Neuronal stem cell (in vitro differentiated cells): ENCODE measurements around the gene FILIP1L.
A peak's percentile ranks its signal among the peaks of the same experiment; 100 is the strongest.

ENCODE experiments used
- DNase-seq: peaks from one replicate; pipeline ENCODE4 v3.0.0-alpha.2; 2013; ENCODE audit warnings: low spot score
- H2AFZ ChIP-seq: one replicate; pipeline ENCODE4 v1.6.1; 2013; ENCODE audit warnings: mild to moderate bottlenecking, low read length, inconsistent platforms
- H2AK5ac ChIP-seq: 2 replicates; pipeline ENCODE4 v1.6.1; 2013; ENCODE audit warnings: low read depth, mild to moderate bottlenecking, inconsistent platforms, low read length, moderate library complexity, mixed read lengths
- H2BK120ac ChIP-seq: 2 replicates; pipeline ENCODE4 v1.6.1; 2013; ENCODE audit warnings: low read depth, mild to moderate bottlenecking, inconsistent platforms, low read length, moderate library complexity, mixed read lengths
- H2BK12ac ChIP-seq: one replicate; pipeline ENCODE4 v1.6.1; 2013; ENCODE audit warnings: low read length, inconsistent platforms
- H2BK15ac ChIP-seq: 2 replicates; pipeline ENCODE4 v1.6.1; 2013; ENCODE audit warnings: mild to moderate bottlenecking, low read length, inconsistent platforms, mixed read lengths
- H2BK5ac ChIP-seq: one replicate; pipeline ENCODE4 v1.6.1; 2013; ENCODE audit warnings: inconsistent platforms, mild to moderate bottlenecking, low read length, moderate library complexity
- H3K14ac ChIP-seq: one replicate; pipeline ENCODE4 v1.6.1; 2013; ENCODE audit warnings: low read length, inconsistent platforms
- H3K18ac ChIP-seq: 2 replicates; pipeline ENCODE4 v1.6.1; 2013; ENCODE audit warnings: low read length, inconsistent platforms
- H3K23ac ChIP-seq: 2 replicates; pipeline ENCODE4 v1.6.1; 2013; ENCODE audit warnings: low read depth, mild to moderate bottlenecking, mixed read lengths, low read length, inconsistent platforms; ENCODE audit not compliant: poor library complexity
- H3K27ac ChIP-seq: replicated peaks from 3 replicates; pipeline ENCODE4 v1.5.1; 2013; ENCODE audit warnings: low read length, inconsistent platforms
- H3K27me3 ChIP-seq, 3 experiments: 2 replicates each; pipeline ENCODE4 v1.6.1; 2013; ENCODE audit warnings: low read length in 3 of 3, mild to moderate bottlenecking in 2 of 3, inconsistent platforms in 1 of 3, low read depth in 1 of 3, mixed read lengths in 1 of 3, moderate library complexity in 1 of 3; ENCODE audit not compliant: control insufficient read depth in 3 of 3, insufficient read depth in 3 of 3
- H3K36me3 ChIP-seq, 2 donors: replicated peaks in 1 of 2; 2 replicates each; pipeline ENCODE4 v1.6.1; 2013; ENCODE audit warnings: low read length in 2 of 2; ENCODE audit not compliant: control insufficient read depth in 2 of 2, insufficient read depth in 2 of 2
- H3K4ac ChIP-seq: 2 replicates; pipeline ENCODE4 v1.6.1; 2013; ENCODE audit warnings: inconsistent platforms, mild to moderate bottlenecking, low read length, moderate library complexity
- H3K4me1 ChIP-seq, 2 donors: 1 replicate in 1 of 2; 2 replicates in 1 of 2; pipeline ENCODE4 v1.6.1; 2013; ENCODE audit warnings: low read length in 2 of 2, low read depth in 1 of 2; ENCODE audit not compliant: control insufficient read depth in 2 of 2, insufficient read depth in 1 of 2
- H3K4me2 ChIP-seq: one replicate; pipeline ENCODE4 v1.6.1; 2013; ENCODE audit warnings: mild to moderate bottlenecking, low read length, inconsistent platforms; ENCODE audit not compliant: insufficient read depth, poor library complexity, severe bottlenecking
- H3K4me3 ChIP-seq, 2 donors: 2 replicates each; pipeline ENCODE4 v1.5.1; 2013; ENCODE audit warnings: low read length in 2 of 2, mild to moderate bottlenecking in 2 of 2, inconsistent platforms in 1 of 2, moderate library complexity in 1 of 2
- H3K79me1 ChIP-seq: one replicate; pipeline ENCODE4 v1.6.1; 2013; ENCODE audit warnings: low read depth, mild to moderate bottlenecking, inconsistent platforms, low read length, moderate library complexity
- H3K9ac ChIP-seq: one replicate; pipeline ENCODE4 v1.6.1; 2013; ENCODE audit warnings: mild to moderate bottlenecking, low read depth, low read length, inconsistent platforms; ENCODE audit not compliant: poor library complexity
- H3K9me3 ChIP-seq, 2 donors: replicated peaks in 1 of 2; 2 replicates each; pipeline versions ENCODE3 to v1.6.1; 2013; ENCODE audit warnings: low read length in 2 of 2, mild to moderate bottlenecking in 2 of 2, inconsistent platforms in 1 of 2, low read depth in 1 of 2, mixed read lengths in 1 of 2, moderate library complexity in 1 of 2; ENCODE audit not compliant: control insufficient read depth in 2 of 2, insufficient read depth in 1 of 2
- H4K8ac ChIP-seq: one replicate; pipeline ENCODE4 v1.6.1; 2013; ENCODE audit warnings: low read depth, mild to moderate bottlenecking, inconsistent platforms, low read length, moderate library complexity
- H4K91ac ChIP-seq: one replicate; pipeline ENCODE4 v1.6.1; 2013; ENCODE audit warnings: low read length, low read depth, mild to moderate bottlenecking, inconsistent platforms; ENCODE audit not compliant: poor library complexity
- WGBS, 2 donors: extraction: QIAGEN DNeasy Blood & Tissue Kit; methylation state at CpG; one replicate each; pipeline ENCODE4 v1.1.7; 2013; ENCODE audit warnings: missing lambda C conversion rate in 2 of 2, mixed read lengths in 1 of 2; ENCODE audit not compliant: insufficient read length in 2 of 2, insufficient replicate concordance in 1 of 2; ENCODE audit errors: extremely low coverage in 2 of 2; 5-methylcytosine and 5-hydroxymethylcytosine counted together

FILIP1L gene

DNA sequence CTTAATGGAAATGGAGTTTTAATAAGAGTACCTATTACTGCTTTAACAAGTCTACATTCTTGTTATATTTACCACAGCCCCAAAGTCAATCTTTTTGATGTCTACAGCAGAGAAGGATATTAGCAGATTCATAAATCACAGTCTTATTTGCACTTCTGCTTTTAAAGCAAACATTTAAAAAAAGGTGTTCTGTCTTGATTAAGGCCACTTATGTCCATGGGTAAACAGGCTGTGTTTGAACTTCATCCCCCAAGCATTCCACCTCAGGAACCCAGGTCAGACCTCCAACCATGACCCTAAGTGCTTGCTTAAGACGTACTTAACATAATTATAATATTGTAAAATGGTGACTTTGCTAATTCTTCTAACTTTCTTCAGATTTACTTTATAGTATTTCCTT is 183.2 kb downstream of the FILIP1L start:
- H3K9ac ChIP-seq: no peak overlapping the region

DNA sequence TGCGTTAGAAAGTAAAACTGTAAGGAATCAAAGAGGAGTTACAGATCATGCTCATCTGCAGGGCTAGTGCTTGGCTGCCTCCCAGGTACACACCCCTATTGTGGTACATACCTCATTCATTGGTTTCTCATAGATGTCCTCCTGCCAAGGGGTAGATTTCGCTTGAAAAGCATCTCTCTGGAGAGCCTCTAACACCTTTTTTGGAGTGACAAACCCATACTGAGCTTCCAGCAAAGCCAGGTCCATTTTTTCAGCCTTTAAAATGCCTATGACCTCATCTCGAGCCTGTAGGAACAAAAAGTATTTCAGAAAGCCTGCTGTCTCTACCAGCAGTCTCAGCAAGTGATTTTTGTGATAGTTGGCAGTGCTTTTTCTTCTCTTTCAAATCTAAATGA is 184.6 kb downstream of the FILIP1L start:
- H3K4ac ChIP-seq: no peak overlapping the region
- H2AK5ac ChIP-seq: no peak overlapping the region
- H3K23ac ChIP-seq: no peak overlapping the region
- no peak overlapping the region for H4K8ac ChIP-seq
- H3K27ac ChIP-seq: no peak overlapping the region
- H3K27me3 ChIP-seq: no peaks in the 10 kb centered on the region
- no peak overlapping the region for H2BK12ac ChIP-seq
- DNase-seq: no peak
- no peak overlapping the region for H2BK5ac ChIP-seq
- H4K91ac ChIP-seq: no peak overlapping the region
- no peaks in the 10 kb centered on the region for H3K9me3 ChIP-seq
- WGBS, 2 donors: no CpG with 5 or more reads among the region's 3 CpGs
- no peak overlapping the region for H3K14ac ChIP-seq
- no peak overlapping the region for H2BK15ac ChIP-seq
- H3K4me2 ChIP-seq: no peak overlapping the region
- H3K79me1 ChIP-seq: peaks cover 2% of the 10 kb centered on the region
- no peak overlapping the region for H2BK120ac ChIP-seq
- peaks cover 19 to 22% of the 10 kb centered on the region in 2 donors for H3K4me1 ChIP-seq
- no peak overlapping the region for H3K4me3 ChIP-seq
- H3K18ac ChIP-seq: no peak overlapping the region
- no peak overlapping the region for H2AFZ ChIP-seq
- H3K36me3 ChIP-seq: no peaks in the 10 kb centered on the region
- no peak overlapping the region for H3K9ac ChIP-seq

More for the DNA sequence above, 183.2 kb downstream of the FILIP1L start:
- H3K4ac ChIP-seq: no peak overlapping the region
- H2BK120ac ChIP-seq: no peak overlapping the region
- H2AK5ac ChIP-seq: no peak overlapping the region
- no peak overlapping the region for H2BK12ac ChIP-seq
- no peak overlapping the region for H2AFZ ChIP-seq
- H2BK15ac ChIP-seq: no peak overlapping the region
- H3K4me2 ChIP-seq: no peak overlapping the region
- no peak for DNase-seq
- H4K91ac ChIP-seq: no peak overlapping the region
- H3K9me3 ChIP-seq: no peaks in the 10 kb centered on the region
- H3K18ac ChIP-seq: no peak overlapping the region
- H3K23ac ChIP-seq: no peak overlapping the region
- H2BK5ac ChIP-seq: no peak overlapping the region
- H3K79me1 ChIP-seq: peaks cover 2% of the 10 kb centered on the region
- H4K8ac ChIP-seq: no peak overlapping the region
- H3K14ac ChIP-seq: no peak overlapping the region
- no peaks in the 10 kb centered on the region for H3K27me3 ChIP-seq
- no peak overlapping the region for H3K4me3 ChIP-seq
- WGBS, 2 donors: no CpG with 5 or more reads among the region's 1 CpG
- H3K27ac ChIP-seq: no peak overlapping the region
- peaks cover 19 to 25% of the 10 kb centered on the region in 2 donors for H3K4me1 ChIP-seq
- no peaks in the 10 kb centered on the region for H3K36me3 ChIP-seq

DNA sequence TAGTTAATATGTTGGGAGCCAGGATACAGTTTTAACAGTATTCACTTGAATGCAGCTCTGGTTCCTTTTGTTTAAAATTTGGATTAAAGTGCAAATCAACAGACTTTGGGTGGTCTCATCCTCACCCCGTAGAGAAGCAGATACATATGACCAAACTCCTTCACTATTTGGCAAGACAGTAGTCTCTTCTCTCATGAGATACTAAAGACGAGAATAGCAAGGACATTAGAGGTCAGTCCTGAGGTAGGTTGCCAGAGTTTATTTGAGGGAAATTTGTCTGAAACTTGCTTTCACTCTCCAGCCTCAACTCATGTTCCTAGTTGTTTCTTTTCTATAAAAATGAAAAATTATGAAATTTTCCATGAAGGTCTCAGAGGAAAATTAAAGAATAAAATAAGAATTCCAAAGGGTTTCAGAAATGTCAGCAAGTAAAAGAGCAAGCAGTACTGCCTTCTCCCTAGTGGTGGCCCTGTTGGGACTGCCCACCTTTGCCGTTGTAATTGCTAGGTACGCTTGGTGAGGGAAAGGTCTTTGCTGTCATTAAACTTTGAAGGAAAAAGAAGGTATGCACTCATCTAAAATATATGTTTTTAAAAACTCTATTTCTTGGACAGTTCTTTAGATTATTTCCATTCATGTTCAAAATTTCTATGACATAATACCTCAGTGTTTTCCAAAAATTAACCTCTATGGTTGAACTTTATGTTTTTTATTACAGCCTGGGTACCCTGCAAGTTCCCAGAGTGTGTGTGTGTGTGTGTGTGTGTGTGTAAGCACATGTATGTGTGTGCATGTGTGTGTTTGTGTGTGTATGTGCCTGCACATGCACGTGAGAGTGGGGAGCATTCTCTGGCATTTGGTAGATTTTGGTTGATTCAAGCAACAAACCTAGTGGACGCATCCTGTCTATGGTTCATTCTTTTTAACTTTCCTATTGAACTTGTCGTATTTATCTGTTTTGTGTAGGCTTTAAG is 185.2 kb downstream of the FILIP1L start:
- H3K4me2 ChIP-seq: no peak overlapping the region
- H3K27ac ChIP-seq: no peak overlapping the region
- H3K79me1 ChIP-seq: peaks cover 2% of the 10 kb centered on the region
- WGBS, 2 donors: no CpG with 5 or more reads among the region's 7 CpGs
- no peak overlapping the region for H2AK5ac ChIP-seq
- H2BK120ac ChIP-seq: no peak overlapping the region
- no peak overlapping the region for H3K14ac ChIP-seq
- no peak overlapping the region for H4K8ac ChIP-seq
- no peaks in the 10 kb centered on the region for H3K9me3 ChIP-seq
- no peak overlapping the region for H3K4me3 ChIP-seq
- H3K4ac ChIP-seq: no peak overlapping the region
- H3K36me3 ChIP-seq: no peaks in the 10 kb centered on the region
- no peak overlapping the region for H2BK12ac ChIP-seq
- no peak overlapping the region for H3K9ac ChIP-seq
- H2AFZ ChIP-seq: no peak overlapping the region
- no peak for DNase-seq
- H3K4me1 ChIP-seq: peaks cover 19 to 22% of the 10 kb centered on the region in 2 donors
- H2BK15ac ChIP-seq: no peak overlapping the region
- no peaks in the 10 kb centered on the region for H3K27me3 ChIP-seq
- H4K91ac ChIP-seq: no peak overlapping the region
- no peak overlapping the region for H2BK5ac ChIP-seq
- no peak overlapping the region for H3K23ac ChIP-seq
- no peak overlapping the region for H3K18ac ChIP-seq

DNA sequence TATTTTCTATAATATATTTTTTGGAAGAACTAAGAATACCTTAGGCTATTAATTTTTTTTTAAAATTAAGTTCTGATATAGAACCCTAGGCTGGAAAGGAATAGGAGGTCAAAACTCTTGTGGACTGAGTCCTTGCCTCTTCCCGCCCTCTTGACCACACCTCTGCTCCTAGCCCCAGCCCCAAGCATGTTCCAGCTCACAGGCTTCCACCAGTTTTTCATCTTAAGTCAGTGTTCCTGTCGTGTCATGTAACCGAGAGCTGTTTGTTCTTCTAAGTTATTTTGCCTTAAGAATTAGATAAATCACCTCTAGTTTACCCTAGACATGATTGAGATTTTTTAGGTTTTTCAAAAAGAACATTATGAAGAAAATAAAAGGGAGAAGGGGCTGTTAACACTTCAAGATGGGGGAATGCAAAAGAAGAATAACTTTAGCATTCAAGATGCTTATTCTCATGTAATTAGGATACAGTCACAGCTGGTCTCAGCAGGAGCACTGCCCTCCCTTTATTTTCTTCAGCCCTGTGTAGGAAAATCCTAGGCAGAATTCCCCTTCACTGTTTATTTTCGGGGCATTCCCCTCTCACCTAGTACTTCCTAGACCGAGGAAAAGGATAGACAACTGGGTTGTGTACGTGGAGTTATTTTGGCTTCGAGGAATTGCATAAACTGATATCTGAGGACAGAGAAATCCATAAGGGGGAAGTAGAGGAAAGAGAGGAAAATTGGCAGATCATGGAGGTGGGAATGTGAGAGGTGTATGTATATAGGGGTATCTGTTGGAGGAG is 186.4 kb downstream of the FILIP1L start:
- H3K4ac ChIP-seq: no peak overlapping the region
- no peak overlapping the region for H3K23ac ChIP-seq
- H3K4me1 ChIP-seq: peaks cover 19 to 22% of the 10 kb centered on the region in 2 donors
- H2AK5ac ChIP-seq: no peak overlapping the region
- no peak overlapping the region for H2BK15ac ChIP-seq
- H3K27ac ChIP-seq: no peak overlapping the region
- no peak overlapping the region for H3K9ac ChIP-seq
- H2BK5ac ChIP-seq: no peak overlapping the region
- H2AFZ ChIP-seq: peak overlapping the region; percentile 51
- H3K36me3 ChIP-seq: no peaks in the 10 kb centered on the region
- peaks cover 2% of the 10 kb centered on the region for H3K79me1 ChIP-seq
- H3K27me3 ChIP-seq: no peaks in the 10 kb centered on the region
- H2BK12ac ChIP-seq: no peak overlapping the region
- no peak overlapping the region for H2BK120ac ChIP-seq
- H4K8ac ChIP-seq: no peak overlapping the region
- H3K4me2 ChIP-seq: no peak overlapping the region
- no peak for DNase-seq
- peak overlapping the region in 1 of 2 donors; percentile 4 for H3K4me3 ChIP-seq
- H4K91ac ChIP-seq: no peak overlapping the region
- no peaks in the 10 kb centered on the region for H3K9me3 ChIP-seq
- no CpG with 5 or more reads among the region's 7 CpGs for WGBS, 2 donors
- H3K18ac ChIP-seq: no peak overlapping the region
- no peak overlapping the region for H3K14ac ChIP-seq
